PC-9 (cell line): ENCODE results near the gene REG3A. TPM values are rescaled to one million over a fixed set of nuclear protein-coding genes. Genes with fewer than 3 reads are reported as not detected.

Experiments used
- BruUV-seq: library from RNA; stranded (reverse); fragments of 400-500 nt; replicated peaks from 2 replicates; lab custom pipeline; 2021; lab: Mats Ljungman, UMichigan
- CTCF ChIA-PET: fragments of 300-600 bp; sonication (Branson Sonifier 250); formaldehyde crosslinking; loops from one replicate; lab custom pipeline; 2022; ENCODE audit warnings: antibody characterized with exemption; lab: Charles Lee
- POLR2A ChIA-PET: fragments of 300-600 bp; sonication (Branson Sonifier 250); formaldehyde crosslinking; loops from one replicate; lab custom pipeline; 2022; ENCODE audit warnings: antibody characterized with exemption; ENCODE audit not compliant: unreplicated experiment; lab: Charles Lee
- DNase-seq, 2 experiments: peaks; one replicate each; pipeline versions ENCODE4 v3.0.0 to v3.0.0-alpha.2; 2015 to 2022; ENCODE audit warnings: mixed read lengths in 1 of 2
- H2AFZ ChIP-seq: fragments of 200-600 bp; sonication (generic); 2 replicates; pipeline ENCODE4 v1.8.1; 2017; ENCODE audit warnings: antibody characterized with exemption
- H3F3A ChIP-seq: fragments of 200-600 bp; sonication (generic); 2 replicates; pipeline ENCODE4 v1.8.1; 2017; ENCODE audit warnings: antibody characterized with exemption, mild to moderate bottlenecking, low read depth; ENCODE audit not compliant: insufficient read depth
- H3K27ac ChIP-seq: fragments of 200-600 bp; sonication (generic); 2 replicates; pipeline ENCODE4 v1.6.1; 2016; ENCODE audit warnings: mixed run types
- H3K27me3 ChIP-seq: fragments of 200-600 bp; sonication (generic); 2 replicates; pipeline ENCODE4 v1.6.1; 2016; ENCODE audit warnings: low read depth, mixed run types; ENCODE audit not compliant: insufficient read depth
- H3K36me3 ChIP-seq: fragments of 200-600 bp; sonication (generic); 2 replicates; pipeline ENCODE4 v1.6.1; 2016; ENCODE audit warnings: low read depth, mixed run types
- H3K4me1 ChIP-seq: fragments of 200-600 bp; sonication (generic); replicated peaks from 2 replicates; pipeline ENCODE4 v1.6.1; 2016; ENCODE audit warnings: mixed run types; ENCODE audit not compliant: insufficient read depth
- H3K4me2 ChIP-seq: fragments of 200-600 bp; sonication (generic); 2 replicates; pipeline ENCODE4 v1.6.1; 2017; ENCODE audit warnings: mixed run types
- H3K4me3 ChIP-seq: fragments of 200-600 bp; sonication (generic); 2 replicates; pipeline ENCODE4 v1.6.1; 2016; ENCODE audit warnings: mixed run types
- H3K79me2 ChIP-seq: fragments of 200-600 bp; sonication (generic); 2 replicates; pipeline ENCODE4 v1.6.1; 2017; ENCODE audit warnings: low read depth, mixed run types
- H3K9me2 ChIP-seq: fragments of 200-600 bp; sonication (generic); 2 replicates; pipeline ENCODE4 v1.8.1; 2017; ENCODE audit warnings: mild to moderate bottlenecking; ENCODE audit not compliant: insufficient read depth
- H3K9me3 ChIP-seq: fragments of 200-600 bp; sonication (generic); 2 replicates; pipeline ENCODE4 v1.8.1; 2016; ENCODE audit warnings: low read depth; ENCODE audit not compliant: insufficient read depth
- H4K20me1 ChIP-seq: fragments of 200-600 bp; sonication (generic); 2 replicates; pipeline ENCODE4 v1.8.1; 2017; ENCODE audit not compliant: insufficient read depth
- CTCF ChIP-seq: fragments of 200-600 bp; sonication (generic); conservative IDR thresholded peaks from 2 replicates; pipeline ENCODE4 v1.6.1; 2017; ENCODE audit warnings: mixed run types, antibody characterized with exemption, mild to moderate bottlenecking, moderate library complexity
- EZH2 ChIP-seq: fragments of 200-600 bp; sonication (generic); IDR thresholded peaks from 2 replicates; pipeline ENCODE4 v1.8.0; 2017; ENCODE audit warnings: antibody characterized with exemption, low read depth
- intact Hi-C: fragments of 100-400 bp; cut with micrococcal nuclease; formaldehyde crosslinking; loops from one replicate; pipeline ENCODE4 v1.10.0; 2022; ENCODE audit not compliant: unreplicated experiment
- total RNA-seq: library from RNA; stranded (reverse); gene quantifications from 2 replicates; pipeline ENCODE4 v1.2.3, GENCODE V29; 2021

The REG3A gene
- total RNA-seq, 1 experiment from 2014 or later: not detected

- Histone ChIP-seq H4K20me1 (no peaks in the 10 kb centered on the region), H3F3A (no peaks in the 10 kb centered on the region), H3K79me2 (no peaks in the 10 kb centered on the region), H3K27ac (no peak overlapping the region), H3K9me2 (no peaks in the 10 kb centered on the region), H3K36me3 (no peaks in the 10 kb centered on the region), H3K4me1 (no peaks in the 10 kb centered on the region), H3K4me2 (no peak overlapping the region), H3K9me3 (no peaks in the 10 kb centered on the region), H3K27me3 (peaks cover 13% of the 10 kb centered on the region), H3K4me3 (no peak overlapping the region), H2AFZ (no peak overlapping the region)
- no peak for TF ChIP-seq EZH2
- CTCF ChIA-PET: no interaction called here
- POLR2A ChIA-PET: no interaction called here
- intact Hi-C loops: no loop called here
- BruUV-seq: no TSS peak
- DNase-seq: no peak
Measured at GRCh38 chr2:79138385-79138784, 21.2 kb downstream of the REG3A start.

- BruUV-seq: no TSS peak
- no peaks in the 10 kb centered on the region for H3K9me2 ChIP-seq
- TF ChIP-seq CTCF (no peak), EZH2 (no peak)
- intact Hi-C loops: no loop called here
- no peaks in the 10 kb centered on the region for H3K4me1 ChIP-seq
- no peaks in the 10 kb centered on the region for H3K36me3 ChIP-seq
- H3K4me3 ChIP-seq: no peak overlapping the region
- H3F3A ChIP-seq: no peaks in the 10 kb centered on the region
- no peak overlapping the region for H2AFZ ChIP-seq
- POLR2A ChIA-PET: no interaction called here
- DNase-seq: no peak
- H3K4me2 ChIP-seq: no peak overlapping the region
- no peak overlapping the region for H3K27ac ChIP-seq
- H3K79me2 ChIP-seq: no peaks in the 10 kb centered on the region
- H4K20me1 ChIP-seq: no peaks in the 10 kb centered on the region
- CTCF ChIA-PET: no interaction called here
- H3K27me3 ChIP-seq: peaks cover 8% of the 10 kb centered on the region; the same call in 1 of the 2 replicates
- H3K9me3 ChIP-seq: no peaks in the 10 kb centered on the region
Measured at GRCh38 chr2:79131687-79132086, 27.9 kb downstream of the REG3A start.

GRCh38 chr2:79129804-79130203 is 29.7 kb downstream of the REG3A start:
- H3K36me3 ChIP-seq: no peaks in the 10 kb centered on the region
- no peaks in the 10 kb centered on the region for H3K9me3 ChIP-seq
- no peaks in the 10 kb centered on the region for H3K4me1 ChIP-seq

More at GRCh38 chr2:79129804-79130203, 29.7 kb downstream of the REG3A start:
- Histone ChIP-seq H3F3A (no peaks in the 10 kb centered on the region), H2AFZ (no peak overlapping the region), H4K20me1 (no peaks in the 10 kb centered on the region), H3K27me3 (peaks cover 19% of the 10 kb centered on the region; the same call in 1 of the 2 replicates), H3K79me2 (no peaks in the 10 kb centered on the region), H3K4me3 (no peak overlapping the region), H3K4me2 (no peak overlapping the region), H3K27ac (no peak overlapping the region), H3K9me2 (no peaks in the 10 kb centered on the region)
- ChIA-PET POLR2A (no interaction called here), CTCF (no interaction called here)
- TF ChIP-seq EZH2 (no peak), CTCF (no peak)
- intact Hi-C loops: no loop called here
- no TSS peak for BruUV-seq
- no peak for DNase-seq
